Stimulated activated CD4-positive, alpha-beta T cell treated with anti-CD3 and anti-CD28 coated beads, Interleukin-2, amount 100 ng/mL, for 48 hours (primary cell): Measurements from ENCODE around the gene TREX2.

ENCODE experiments used
- DNase-seq, 2 donors: peaks; one replicate each; pipeline ENCODE4 v3.0.0-alpha.2; 2020

TREX2 gene

DNA sequence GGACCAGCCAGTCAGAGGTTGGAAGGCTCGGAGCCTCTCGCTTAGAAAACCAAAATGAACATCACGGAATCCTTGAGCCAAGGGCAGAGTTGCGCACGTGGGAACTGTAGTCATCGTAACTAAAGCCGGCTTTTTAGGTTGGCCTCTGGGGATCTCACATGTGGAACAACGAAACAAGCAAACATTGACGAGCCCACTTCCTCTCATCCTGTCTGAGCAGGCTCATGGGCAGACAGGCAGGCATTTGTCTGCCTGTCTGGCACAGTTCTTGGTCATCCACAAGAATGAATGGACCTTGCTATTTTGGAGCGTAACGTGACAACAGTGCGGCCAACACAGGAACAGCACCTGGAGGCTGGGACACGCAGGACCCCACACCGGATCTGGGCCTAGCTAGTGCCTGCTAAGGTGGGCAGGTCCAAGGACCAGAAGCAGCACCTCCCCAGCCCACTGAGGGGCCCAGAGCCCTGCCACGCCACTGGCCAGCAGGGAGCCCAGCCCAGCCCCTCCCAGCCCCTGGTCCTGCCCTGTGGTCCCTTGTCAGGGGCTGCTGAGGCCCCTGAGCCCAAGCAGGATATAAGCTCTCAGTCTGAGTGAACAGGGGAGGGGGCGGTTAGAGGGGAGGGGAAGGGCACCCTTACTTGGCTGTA lies 9.2 kb upstream of the TREX2 start:
- no peak for DNase-seq

DNA sequence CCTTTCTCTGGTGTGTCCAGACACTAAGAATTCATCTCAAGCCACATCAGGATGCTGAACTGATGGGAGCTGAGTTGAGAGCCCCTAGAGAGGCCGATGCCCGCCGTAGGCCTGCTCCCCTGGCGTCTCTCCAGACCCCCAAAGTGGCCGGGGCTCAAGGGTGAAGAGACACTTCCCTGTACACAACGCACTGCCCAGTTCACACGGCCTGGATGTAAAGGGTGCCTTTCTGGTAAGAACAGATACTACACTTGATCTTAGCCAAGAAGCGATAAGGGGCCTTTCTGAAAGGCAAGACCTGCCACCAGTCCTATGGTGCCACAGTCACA lies 5.1 kb upstream of the TREX2 start:
- DNase-seq, result no peak

DNA sequence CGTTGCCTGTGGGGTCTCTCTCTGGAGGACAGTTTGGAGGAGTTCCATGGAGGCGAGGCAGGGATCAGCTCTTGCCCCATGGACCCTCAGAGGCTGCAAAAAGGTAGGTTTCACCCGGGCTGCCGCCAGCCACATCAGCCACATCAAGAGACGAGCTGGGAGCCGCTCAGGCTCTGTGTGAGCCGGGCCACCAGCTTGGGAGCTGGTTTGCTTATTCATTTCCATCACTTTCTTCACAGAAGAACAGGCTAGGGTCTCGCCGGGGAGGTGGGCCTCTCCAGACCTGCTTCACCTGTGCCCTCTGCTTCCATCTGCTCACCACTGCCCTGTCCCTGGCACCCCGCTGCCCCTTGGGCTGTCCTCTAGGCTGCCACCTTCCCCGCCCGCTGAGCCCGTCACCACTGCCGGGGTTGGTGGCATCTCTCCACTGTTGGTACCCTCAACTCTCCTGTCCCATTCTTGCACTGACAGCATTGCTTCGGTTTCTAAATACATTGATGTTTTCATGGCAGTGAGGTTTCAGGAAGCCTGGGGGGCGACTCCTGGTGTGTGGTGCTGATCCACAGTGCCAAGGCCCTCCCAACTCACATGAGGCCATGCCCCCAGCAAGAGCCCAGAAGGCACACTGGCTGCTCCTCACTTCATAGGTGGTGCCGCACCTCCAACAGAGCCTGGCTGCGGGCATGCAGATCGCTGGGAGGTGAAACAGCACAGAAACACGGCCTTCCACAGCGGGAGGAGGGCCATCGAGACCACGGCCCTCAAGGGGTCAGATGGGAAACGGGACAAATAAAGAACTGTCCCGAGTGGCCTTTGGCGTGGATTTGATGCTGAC lies 4.5 kb upstream of the TREX2 start:
- no peak for DNase-seq

DNA sequence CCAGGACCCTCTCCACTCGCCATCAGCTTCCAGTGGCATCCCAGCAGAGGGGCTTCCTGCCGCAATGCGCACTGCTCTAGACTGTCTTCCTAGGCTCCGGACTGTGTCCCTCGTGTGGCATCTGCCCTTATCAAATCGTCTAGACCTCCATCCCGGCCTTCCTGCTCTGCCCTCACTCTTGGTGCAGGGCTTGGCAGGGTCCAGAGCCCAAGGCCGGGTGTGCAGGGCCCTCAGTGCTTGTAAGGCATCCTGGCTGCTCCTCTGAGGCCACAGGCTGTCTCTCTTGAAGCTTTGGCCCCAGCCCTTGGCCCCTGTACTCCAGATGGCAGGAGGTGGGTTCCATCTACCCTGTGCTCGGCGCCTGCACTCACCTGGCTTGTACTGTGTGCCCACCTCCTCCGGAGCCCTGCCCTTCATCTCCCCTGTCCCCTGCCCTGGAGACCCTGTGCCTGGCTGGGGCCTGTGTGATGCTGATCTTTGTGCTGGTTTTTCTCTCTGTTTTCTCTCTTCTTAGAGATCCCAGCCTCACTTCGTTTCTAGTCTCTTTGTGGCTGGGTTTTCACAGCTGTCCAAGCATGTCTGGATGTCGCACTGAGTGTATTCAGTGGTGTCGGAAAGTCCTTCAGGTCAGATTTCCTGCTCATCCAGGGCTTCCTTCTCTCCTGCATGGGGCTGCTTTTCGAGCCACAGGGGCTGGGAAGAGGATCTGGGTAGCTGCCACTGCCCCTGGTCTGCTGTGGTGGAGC lies 3.7 kb upstream of the TREX2 start:
- no peak for DNase-seq

DNA sequence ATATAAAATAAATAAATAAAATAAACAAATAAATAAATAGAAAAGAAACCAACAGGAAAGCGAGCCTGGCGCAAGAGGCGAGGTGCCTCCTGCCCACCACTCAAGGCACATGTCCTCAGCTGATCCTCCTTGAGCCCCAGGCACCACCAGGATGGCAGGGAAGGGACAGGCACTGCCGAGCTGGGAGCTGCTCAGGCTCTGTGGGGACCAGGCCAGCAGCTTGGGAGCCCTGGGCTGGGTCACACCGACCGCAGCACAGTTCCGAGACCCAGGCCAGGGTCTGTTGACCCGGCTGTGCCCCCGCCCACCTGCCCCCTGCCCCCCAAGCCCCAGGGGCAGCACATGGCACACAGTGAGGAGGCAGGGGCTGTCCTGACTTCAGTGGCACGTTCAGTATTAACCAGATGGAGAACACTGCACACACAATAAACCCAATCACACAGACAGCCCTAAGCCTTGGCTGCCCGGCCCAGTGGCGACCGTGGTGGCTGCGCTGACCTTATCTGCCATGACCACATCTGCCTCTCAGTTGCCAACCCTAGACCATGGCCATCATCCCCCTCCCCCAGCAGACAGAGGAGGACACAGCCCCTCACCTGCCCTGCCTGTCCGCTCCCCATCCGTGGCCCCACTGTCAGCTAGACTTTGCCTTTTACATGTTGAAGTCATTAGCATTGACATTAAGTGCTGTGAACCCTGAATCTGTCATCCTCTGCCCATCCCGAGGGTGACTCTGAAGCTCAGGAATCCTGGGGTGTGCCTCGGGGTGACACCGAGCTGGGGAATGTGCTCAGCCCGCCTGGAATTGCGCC lies 2.9 kb upstream of the TREX2 start:
- DNase-seq, result no peak

DNA sequence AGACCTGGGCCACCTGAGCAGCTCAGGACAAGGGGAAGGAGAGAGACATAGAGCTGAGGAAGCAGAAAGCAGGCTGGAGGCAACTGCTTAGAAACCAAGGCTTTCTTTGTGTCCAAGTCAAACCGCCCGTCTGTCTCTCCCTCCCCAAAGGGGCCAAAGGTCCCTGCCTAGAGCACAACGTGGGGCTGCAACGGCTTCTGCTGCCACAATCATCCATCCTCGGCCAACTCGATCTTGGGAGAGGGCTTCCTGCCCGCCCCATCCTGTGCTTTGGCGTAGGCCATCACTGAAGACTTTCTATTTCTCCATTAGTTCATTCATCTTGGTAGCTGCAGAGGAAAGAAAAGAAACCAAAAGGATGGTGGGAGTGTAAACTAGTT lies 1.7 kb upstream of the TREX2 start:
- no peak for DNase-seq

DNA sequence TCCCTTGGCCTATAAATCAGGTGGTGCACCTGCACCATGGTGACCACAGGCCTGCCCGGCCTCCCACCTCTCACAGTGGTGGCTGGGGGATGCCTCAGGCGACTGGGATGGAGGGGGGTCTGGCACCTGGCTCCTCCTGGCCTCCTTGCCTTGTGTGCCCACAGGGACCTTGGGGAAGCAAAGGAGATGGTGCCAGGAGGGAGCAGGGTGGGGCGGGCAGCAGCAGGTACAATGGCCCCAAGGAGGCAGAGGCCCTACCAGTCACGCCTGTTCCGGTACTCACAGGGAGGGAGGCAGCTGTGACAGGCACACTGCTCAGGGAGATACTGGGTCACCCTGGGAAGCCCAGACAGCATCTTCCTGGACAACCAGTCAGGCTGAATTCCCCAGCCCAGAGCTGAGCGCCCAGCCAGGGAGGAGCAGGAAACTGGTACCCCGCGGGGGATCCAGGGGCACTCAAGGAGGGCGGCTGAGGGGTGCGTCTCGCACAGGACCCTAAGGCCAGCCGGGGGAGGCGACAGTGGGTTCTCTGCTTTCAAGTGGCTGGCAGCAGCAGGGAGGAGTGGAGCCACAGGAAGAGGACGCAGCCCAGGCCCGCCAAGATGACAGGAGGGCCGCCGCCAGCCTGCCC lies 1.2 kb upstream of the TREX2 start:
- DNase-seq, result no peak

DNA sequence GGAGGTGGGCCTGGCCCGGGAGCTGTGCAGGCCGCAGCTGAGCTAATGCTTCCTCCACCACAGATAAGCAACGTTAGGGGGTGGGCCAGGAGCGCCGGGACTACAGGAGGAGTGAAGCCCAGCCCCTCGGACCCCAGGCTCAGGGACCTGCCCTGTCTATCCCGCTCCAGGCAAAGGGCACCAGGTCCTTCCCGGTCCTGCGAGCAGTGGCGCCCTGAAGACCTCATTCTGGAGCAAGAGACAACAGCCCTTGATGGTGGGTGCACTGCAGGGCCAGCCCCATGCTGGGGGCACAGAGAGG lies 730 bp upstream of the TREX2 start:
- no peak for DNase-seq

DNA sequence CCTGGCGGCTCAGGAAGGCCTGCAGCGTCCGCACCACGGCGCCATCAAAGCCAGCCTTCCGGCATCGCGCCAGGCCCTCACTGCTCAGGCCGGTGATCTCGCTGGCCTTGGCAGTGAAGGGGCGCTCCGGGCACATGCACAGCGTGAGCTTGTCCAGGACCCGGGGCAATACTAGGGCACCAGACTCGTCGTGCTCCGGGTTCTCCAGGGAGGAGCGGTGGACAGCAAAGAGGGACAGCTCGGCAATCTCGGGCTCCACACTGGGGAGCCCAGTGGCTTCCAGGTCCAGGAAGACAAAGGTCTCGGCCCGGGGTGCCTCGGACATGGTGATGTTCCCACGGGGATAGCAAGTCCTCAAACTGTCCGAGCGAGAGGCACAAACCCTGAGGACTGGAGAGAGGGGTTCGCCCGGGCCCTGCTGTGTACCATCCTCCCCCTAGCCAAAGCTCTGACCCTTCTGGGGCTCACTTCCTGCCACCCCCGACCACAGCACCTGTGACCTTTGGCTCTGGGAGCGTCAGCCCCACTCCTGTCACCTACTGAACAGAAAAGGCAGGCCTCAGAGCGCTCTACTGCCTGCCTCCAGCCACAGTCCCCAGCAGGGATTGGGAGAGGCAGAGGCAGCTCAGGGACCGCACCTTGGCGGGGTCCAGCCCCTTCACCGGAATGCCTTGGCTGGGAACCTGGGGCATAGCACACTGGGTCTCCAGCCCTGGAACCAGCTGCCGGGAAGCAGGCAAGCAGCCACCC lies 575 bp downstream of the TREX2 start:
- DNase-seq, result no peak

DNA sequence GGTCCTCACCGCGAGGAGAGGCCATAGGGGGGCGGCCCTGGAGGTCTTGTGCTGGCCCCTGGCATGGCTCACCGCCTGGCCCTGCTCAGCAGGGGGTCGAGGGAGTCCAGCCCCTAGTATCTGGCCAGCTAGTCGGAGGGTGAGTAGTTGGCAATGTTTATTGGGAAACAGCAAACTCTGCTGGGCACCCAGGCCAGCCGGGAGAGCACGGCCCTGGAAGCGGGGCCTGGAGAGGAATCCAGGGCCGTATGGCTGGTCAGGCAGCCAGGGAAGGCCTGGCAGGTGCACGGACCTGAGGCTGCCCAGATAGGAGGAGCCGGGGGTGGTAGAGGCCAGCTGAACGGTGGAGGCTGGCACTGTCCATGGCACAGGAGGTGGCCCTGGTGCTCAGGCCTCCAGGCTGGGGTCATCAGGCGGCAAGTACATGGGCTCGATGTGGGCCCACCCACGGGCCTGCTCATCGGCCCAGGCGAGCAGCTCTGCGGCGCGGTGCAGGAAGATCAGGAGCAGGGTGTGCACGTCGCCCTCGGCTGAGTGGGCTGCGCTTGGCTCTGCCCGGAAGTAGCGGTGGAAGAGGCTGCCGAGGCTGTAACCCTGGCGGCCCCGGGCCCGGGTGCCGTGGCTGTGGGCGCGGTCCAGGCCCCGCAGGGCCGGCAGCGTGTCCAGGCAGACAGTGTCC lies 1.4 kb downstream of the TREX2 start:
- DNase-seq, result no peak

DNA sequence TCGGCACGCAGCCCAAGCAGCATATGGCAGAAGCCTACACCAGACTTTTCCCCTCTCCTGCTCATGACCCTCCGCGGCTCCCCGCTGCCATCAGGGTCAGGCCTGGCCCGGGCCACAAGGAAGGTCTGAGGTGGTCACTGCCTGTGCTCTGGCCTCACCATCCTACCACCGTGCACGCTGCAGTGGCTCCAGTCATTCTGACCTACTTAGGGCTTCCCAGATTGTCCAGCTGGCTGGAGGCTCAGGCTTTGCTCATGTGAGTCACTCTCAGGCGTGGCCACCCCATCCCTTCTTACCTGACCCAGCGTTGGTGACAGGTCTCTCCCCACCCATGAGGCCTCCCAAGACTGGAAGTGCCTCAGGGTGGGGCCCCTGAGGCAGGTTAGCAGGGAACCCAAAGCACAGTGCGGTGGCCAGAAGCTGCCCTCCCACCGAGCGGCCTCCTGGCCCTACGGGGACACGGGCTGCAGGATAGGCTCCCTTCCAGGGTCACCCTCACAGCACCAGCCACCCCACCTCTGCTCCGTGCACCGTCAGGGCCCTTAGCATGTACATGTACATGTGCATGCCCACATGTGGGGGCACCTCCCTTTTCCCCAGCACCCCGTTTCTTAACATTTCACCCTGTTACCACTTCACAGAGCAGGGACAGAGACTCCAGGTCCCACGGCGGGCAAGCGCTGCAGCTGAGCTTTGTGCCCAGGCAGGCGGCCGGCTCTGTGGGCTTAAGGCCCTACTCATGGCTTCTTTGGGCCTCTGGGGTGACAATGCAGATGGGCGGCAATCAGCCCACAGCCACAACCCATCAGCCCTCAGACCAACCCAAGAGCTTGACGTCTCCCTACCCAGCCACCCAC lies 2.2 kb downstream of the TREX2 start:
- DNase-seq, result no peak

DNA sequence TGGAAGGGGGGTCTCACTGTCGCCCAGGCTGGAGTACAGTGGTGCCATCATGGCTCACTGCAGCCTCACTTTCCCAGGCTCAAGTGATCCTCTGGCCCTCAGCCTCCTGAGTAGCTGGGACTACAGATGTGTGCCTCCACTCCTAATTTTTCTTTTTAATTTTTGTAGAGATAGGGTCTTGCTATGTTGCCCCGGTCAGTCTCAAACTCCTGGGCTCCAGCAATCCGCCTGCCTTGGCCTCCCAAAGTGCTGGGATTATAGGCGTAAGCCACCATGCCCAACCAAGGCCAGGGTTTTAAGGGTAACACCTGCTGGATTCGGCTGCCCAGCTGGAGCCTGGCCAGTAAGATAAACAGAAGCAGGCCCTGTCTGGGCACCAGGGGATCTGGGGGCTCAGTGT lies 3.4 kb downstream of the TREX2 start:
- no peak for DNase-seq

DNA sequence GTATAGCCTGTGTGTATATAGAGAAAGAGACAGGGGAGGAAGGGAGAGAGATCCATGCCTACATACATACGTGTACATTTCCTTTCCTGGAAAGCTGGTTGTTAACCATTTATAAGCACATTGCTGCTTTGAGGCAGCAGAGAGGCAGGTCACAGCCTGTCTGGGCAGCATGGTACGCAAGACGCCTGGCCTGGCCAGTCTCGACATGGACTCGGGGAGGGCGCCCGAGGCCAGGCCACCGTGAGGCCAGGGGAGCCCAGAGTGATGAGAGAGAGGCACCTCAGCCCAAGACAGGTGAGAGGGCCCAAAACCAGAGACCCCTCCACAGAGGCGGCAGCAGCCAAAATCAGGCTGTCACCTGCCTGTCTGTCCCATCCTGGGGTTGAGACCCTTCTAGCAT lies 3.9 kb downstream of the TREX2 start:
- no peak for DNase-seq

DNA sequence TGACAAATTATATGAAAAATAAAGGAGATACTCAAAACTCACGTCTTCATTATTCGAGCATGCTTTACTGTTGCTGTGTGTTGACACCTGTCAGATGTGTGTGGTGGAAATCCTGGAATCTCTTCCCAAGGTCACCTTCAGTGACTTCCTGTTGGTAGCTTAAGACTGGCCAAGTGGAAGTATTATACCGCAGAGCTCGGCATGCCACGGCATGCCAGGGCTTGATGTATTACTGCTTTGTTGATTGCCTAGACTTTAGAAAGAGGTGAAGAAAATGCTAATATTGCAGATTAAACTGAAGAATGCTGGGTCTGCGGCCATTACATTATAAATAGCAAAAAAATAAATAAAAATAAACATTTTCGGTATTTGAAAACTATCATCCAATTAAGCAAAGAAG lies 4.6 kb downstream of the TREX2 start:
- no peak for DNase-seq

DNA sequence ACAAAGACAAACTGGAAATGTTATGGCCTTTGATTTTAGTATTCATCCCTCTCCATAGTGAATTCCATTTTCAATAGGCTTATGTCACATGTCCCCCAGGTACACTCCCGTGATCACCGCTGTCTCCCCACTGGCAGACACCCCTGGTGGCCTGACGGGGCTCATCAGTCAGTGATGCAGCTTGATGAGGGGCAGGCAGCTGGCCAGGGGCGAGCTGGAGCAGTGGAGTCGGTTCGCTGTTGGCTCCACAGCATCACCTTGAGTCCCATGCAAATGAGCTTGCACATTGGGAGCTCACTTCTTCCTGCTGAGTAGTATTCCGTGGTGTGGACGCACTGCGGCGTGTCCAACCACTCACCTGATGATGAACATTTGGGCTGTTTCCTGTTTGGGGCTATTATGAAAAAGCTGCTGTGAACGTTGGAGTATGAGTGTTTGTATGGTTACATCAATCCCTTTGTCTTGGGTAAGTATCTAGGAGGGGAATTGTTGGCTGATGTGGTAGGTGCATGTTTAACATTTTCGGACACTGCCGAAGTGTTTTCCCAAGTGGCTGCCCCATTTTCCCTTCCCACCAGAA lies 5.2 kb downstream of the TREX2 start:
- DNase-seq, result no peak

DNA sequence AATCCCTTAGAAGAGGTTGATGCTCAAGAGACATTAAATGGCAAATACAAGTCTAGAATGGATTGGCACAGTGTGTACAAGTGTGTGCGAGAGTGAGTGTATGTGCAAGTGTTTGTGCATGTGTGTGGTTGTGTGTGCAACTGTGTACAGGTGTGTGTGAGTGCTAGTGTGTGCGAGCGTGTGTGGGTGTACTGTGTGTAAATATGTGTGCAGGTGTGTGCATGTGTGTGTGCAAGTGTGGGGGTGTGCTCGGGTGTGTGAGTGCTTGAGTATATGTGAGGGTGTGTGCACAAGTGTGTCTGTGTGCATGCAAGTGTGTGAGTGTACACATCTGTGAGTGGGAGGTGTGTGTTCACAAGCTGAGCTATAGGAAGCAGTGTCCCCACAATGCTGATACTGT lies 5.9 kb downstream of the TREX2 start:
- DNase-seq, result no peak

DNA sequence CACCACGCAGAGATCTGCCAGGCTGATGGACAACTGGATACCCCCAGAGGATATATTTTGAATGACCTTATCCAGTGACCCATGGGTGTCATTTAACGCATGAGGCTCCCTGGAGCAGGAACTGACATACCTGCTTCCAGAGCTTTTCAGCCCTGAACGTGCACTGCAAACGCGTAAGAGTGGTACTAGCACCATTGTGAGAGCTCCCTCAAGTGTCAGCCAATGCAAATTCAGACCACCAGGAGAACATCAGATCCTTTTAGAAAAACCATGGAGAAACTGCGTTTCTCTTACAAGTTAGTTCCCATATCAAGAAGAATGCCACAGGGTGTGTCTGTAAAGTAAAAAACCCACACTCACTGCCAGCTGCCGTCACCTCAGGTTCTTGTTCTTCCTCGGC lies 7.3 kb downstream of the TREX2 start:
- no peak for DNase-seq

DNA sequence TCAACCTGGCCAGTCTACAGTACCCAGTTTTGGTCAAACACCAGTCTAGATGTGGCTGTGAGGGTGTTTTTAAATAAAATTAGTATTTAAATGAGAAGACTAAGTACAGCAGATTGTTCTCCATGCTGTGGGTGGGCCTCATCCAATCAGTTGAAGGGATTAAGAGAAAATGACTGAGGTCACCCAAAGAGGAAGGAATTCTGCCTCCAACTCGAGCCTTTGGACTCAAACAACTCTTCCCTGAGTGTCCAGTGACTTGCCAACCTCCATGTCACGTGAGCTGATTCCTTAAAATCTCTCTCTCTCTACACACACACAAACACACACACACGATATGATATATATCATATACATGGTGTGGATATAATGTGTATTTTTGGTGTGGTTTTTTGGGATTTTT lies 10.0 kb downstream of the TREX2 start:
- DNase-seq, result no peak

DNA sequence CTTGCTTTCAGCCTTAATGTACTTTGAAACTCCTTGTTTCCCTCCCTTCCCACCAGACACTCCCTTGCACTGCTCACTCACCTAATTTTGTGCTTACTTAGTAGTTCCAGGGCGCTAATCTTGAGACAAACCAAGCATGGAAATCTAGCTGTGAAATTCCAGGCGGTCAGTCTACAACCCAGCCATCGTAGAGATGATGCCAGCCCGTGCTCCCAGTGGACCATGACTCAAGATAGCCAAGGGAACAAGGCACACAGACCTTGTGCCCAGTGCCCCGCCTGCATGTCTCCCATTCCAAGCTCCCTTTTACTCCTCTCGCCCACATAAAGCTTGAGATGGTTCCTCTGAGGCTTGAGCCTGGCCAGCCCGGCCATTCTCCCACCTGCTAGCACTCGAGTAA lies 11.1 kb downstream of the TREX2 start:
- no peak for DNase-seq

DNA sequence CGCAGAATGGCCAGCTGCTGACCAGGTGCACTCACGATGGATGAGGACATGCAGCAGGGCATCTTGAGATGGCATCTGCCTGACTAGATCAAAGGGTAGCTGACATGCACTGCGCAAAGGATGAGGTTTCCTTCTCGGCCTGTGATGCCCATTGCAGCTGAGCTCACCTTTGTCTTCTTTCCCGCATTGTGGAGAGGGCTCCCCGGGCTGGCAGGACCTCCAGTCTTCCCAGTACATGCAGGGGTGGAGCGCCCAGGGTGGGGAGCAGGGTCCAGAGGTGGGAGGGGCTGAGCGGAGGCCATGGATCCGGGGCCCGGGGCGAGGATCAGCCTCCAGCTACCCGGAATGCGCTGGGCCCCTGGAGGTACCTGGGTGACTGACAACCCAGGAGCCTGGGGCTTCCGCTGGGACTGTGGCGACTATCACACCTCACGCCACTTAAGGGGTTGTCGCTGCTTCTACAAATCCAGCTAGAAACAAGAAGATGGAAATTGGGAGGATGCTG lies 12.0 kb downstream of the TREX2 start:
- DNase-seq, result no peak
